Tibial nerve (tissue), 4 donors: Measurements from ENCODE around the gene MEF2D. TPM values are rescaled to one million over a fixed set of nuclear protein-coding genes. Genes with fewer than 3 reads are reported as not detected.

Source experiments
- DNase-seq, 2 donors: peaks; one replicate each; pipeline ENCODE4 v3.0.0-alpha.2; 2019; ENCODE audit warnings: low spot score in 2 of 2
- H3K27ac ChIP-seq, 4 donors: fragments of 200-600 bp; sonication (generic) in 3 of 4; one replicate each; pipeline ENCODE4 v1.5.1; 2017 to 2019; ENCODE audit warnings: mild to moderate bottlenecking in 1 of 4
- H3K27me3 ChIP-seq, 2 donors: fragments of 200-600 bp; sonication (generic) in 1 of 2; one replicate each; pipeline versions ENCODE4 v1.5.1 to v1.6.0; 2017 to 2019
- H3K36me3 ChIP-seq, 3 donors: fragments of 200-600 bp; sonication (generic); one replicate each; pipeline ENCODE4 v1.5.1; 2018 to 2019
- H3K4me1 ChIP-seq, 4 donors: fragments of 200-600 bp; sonication (generic) in 3 of 4; one replicate each; pipeline ENCODE4 v1.5.1; 2017 to 2019
- H3K4me3 ChIP-seq, 4 donors: fragments of 200-600 bp; sonication (generic) in 3 of 4; one replicate each; pipeline ENCODE4 v1.5.1; 2017 to 2019; ENCODE audit warnings: mild to moderate bottlenecking in 1 of 4, moderate library complexity in 1 of 4
- H3K9me3 ChIP-seq, 4 donors: fragments of 200-600 bp; sonication (generic) in 3 of 4; one replicate each; pipeline ENCODE4 v1.5.1; 2017 to 2019
- EP300 ChIP-seq, 2 donors: sonication (generic); formaldehyde crosslinking; IDR thresholded peaks; one replicate each; pipeline ENCODE4 v1.6.1; 2017; ENCODE audit warnings: antibody characterized with exemption in 2 of 2, mild to moderate bottlenecking in 1 of 2
- POLR2A ChIP-seq, 2 donors: fragments of 450-650 bp; IDR thresholded peaks; one replicate each; pipeline ENCODE4 v1.6.1; 2017; ENCODE audit warnings: antibody characterized with exemption in 2 of 2, mild to moderate bottlenecking in 2 of 2, moderate library complexity in 2 of 2
- WGBS, 2 donors: methylation state at CpG; one replicate each; pipeline ENCODE4 v1.1.5; 2018; 5-methylcytosine and 5-hydroxymethylcytosine counted together
- total RNA-seq, 4 donors: library from RNA; depleted of rRNA; stranded (reverse); fragments of >200 nt; gene quantifications; one replicate each; pipeline ENCODE4 v1.1.0, GENCODE V29; 2016
- TF ChIP-seq, protein P1 (sequence below), 5 experiments: fragments of 200-600 bp in 3 of 5; fragments of 450-650 bp in 2 of 5; sonication (generic) in 3 of 5; IDR thresholded peaks; one replicate each; pipeline ENCODE4 v1.5.1; 2016 to 2019; ENCODE audit warnings: antibody characterized with exemption in 5 of 5, mild to moderate bottlenecking in 3 of 5, moderate library complexity in 2 of 5

Gene MEF2D
- total RNA-seq, 4 donors from 2014 or later: 67.5 to 84.9 (median 70.8) TPM

DNA sequence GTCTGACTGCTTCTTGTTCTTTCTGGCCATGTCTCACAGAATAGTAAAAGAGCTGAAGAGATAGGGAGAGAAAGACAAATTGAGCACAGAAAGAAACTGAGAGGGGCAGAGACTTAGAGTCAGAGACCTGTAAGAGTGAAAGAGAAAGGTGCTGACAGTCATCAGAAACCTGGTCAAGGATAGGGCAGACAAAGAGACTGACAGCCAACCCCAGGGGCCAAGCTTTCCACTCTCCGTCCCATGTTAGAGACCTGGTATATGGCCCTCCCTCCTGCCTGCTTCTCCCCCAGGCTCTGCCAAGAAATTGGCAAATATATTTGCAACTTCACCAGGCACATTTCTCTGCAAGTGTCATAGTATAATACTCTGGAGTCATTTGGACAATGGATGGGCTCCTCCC lies 67.0 kb downstream of the MEF2D start:
- 44 to 72% methylated on average over 1 of the region's 1 CpG for WGBS, 2 donors
- no peak overlapping the region for H3K4me3 ChIP-seq
- no peak overlapping the region for H3K27ac ChIP-seq
- DNase-seq: no peak
- TF ChIP-seq EP300 (IDR thresholded peaks at IDR 0.05) (no peak), POLR2A (IDR thresholded peaks at IDR 0.05) (no peak)
- TF ChIP-seq, protein P1, sequence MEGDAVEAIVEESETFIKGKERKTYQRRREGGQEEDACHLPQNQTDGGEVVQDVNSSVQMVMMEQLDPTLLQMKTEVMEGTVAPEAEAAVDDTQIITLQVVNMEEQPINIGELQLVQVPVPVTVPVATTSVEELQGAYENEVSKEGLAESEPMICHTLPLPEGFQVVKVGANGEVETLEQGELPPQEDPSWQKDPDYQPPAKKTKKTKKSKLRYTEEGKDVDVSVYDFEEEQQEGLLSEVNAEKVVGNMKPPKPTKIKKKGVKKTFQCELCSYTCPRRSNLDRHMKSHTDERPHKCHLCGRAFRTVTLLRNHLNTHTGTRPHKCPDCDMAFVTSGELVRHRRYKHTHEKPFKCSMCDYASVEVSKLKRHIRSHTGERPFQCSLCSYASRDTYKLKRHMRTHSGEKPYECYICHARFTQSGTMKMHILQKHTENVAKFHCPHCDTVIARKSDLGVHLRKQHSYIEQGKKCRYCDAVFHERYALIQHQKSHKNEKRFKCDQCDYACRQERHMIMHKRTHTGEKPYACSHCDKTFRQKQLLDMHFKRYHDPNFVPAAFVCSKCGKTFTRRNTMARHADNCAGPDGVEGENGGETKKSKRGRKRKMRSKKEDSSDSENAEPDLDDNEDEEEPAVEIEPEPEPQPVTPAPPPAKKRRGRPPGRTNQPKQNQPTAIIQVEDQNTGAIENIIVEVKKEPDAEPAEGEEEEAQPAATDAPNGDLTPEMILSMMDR (IDR thresholded peaks at IDR 0.05): no peak
- H3K27me3 ChIP-seq: peaks cover 11 to 100% of the 10 kb centered on the region in 2 donors
- H3K36me3 ChIP-seq: no peaks in the 10 kb centered on the region
- peaks cover 0 to 21% (median 11%) of the 10 kb centered on the region in 4 donors for H3K4me1 ChIP-seq
- no peaks in the 10 kb centered on the region for H3K9me3 ChIP-seq

- 31 to 36% methylated on average over 4 of the region's 4 CpGs for WGBS, 2 donors
- H3K4me1 ChIP-seq: peaks cover 0 to 21% (median 11%) of the 10 kb centered on the region in 4 donors
- H3K36me3 ChIP-seq: no peaks in the 10 kb centered on the region
- DNase-seq: no peak
- peaks cover 11 to 100% of the 10 kb centered on the region in 2 donors for H3K27me3 ChIP-seq
- H3K27ac ChIP-seq: no peak overlapping the region
- no peak overlapping the region for H3K4me3 ChIP-seq
- TF ChIP-seq, protein P1 (IDR thresholded peaks at IDR 0.05): no peak
- TF ChIP-seq POLR2A (IDR thresholded peaks at IDR 0.05) (no peak), EP300 (IDR thresholded peaks at IDR 0.05) (no peak)
- no peaks in the 10 kb centered on the region for H3K9me3 ChIP-seq
These were observed 67.5 kb downstream of the MEF2D start for GRCh38 chr1:156433032-156433431.

GRCh38 chr1:156432669-156433018 lies 67.9 kb downstream of the MEF2D start:
- no peaks in the 10 kb centered on the region for H3K36me3 ChIP-seq
- no peak overlapping the region for H3K4me3 ChIP-seq
- H3K9me3 ChIP-seq: no peaks in the 10 kb centered on the region
- no peak overlapping the region for H3K27ac ChIP-seq
- peaks cover 0 to 21% (median 11%) of the 10 kb centered on the region in 4 donors for H3K4me1 ChIP-seq
- H3K27me3 ChIP-seq: peaks cover 10 to 100% of the 10 kb centered on the region in 2 donors
- 7 to 15% methylated on average over 11 of the region's 11 CpGs for whole genome bisulfite sequencing, 2 donors
- TF ChIP-seq POLR2A (IDR thresholded peaks at IDR 0.05): no peak
- TF ChIP-seq, protein P1 (IDR thresholded peaks at IDR 0.05): no peak
- no peak for TF ChIP-seq EP300 (IDR thresholded peaks at IDR 0.05)
- no peak for DNase-seq

- Histone ChIP-seq H3K4me1 (peaks cover 0 to 20% (median 11%) of the 10 kb centered on the region in 4 donors), H3K4me3 (no peak overlapping the region), H3K36me3 (no peaks in the 10 kb centered on the region), H3K27me3 (peaks cover 9 to 99% of the 10 kb centered on the region in 2 donors), H3K9me3 (no peaks in the 10 kb centered on the region), H3K27ac (no peak overlapping the region)
- 16 to 27% methylated on average over 12 of the region's 12 CpGs for WGBS, 2 donors
- no peak for TF ChIP-seq EP300 (IDR thresholded peaks at IDR 0.05)
- DNase-seq: no peak
These were observed 68.6 kb downstream of the MEF2D start for GRCh38 chr1:156431769-156432668.

DNA sequence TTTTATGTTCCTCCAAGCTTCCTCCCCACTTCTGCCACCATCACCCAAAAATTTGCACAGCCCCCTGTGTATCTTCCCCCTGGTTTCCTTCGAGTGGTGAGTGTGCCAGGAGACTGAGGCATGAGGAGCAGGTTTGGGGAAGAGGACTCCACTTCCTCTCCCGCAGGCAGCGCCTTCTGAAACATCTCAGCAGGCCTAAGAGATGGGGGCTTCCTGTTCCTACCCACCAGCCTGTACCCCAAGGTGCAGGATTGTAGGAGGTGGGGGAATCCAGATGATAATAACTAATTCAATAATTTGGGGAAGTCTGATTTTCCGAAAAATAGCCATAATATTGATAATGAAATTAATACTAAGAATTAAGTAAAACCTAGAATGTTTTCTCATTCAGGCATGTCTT lies 69.2 kb downstream of the MEF2D start:
- DNase-seq: no peak
- no peaks in the 10 kb centered on the region for H3K36me3 ChIP-seq
- peaks cover 0 to 14% (median 5%) of the 10 kb centered on the region in 4 donors for H3K4me1 ChIP-seq
- TF ChIP-seq, protein P1 (IDR thresholded peaks at IDR 0.05): no peak
- TF ChIP-seq EP300 (IDR thresholded peaks at IDR 0.05) (no peak), POLR2A (IDR thresholded peaks at IDR 0.05) (no peak)
- H3K27me3 ChIP-seq: peaks cover 9 to 99% of the 10 kb centered on the region in 2 donors
- no peak overlapping the region for H3K27ac ChIP-seq
- no peak overlapping the region for H3K4me3 ChIP-seq
- H3K9me3 ChIP-seq: no peaks in the 10 kb centered on the region
- 43 to 57% methylated on average over 4 of the region's 4 CpGs for WGBS, 2 donors
